ENCODE results near the gene OLFM1. TPM values are rescaled to one million over a fixed set of nuclear protein-coding genes. Genes with fewer than 3 reads are reported as not detected.

The OLFM1 gene
- polyA plus RNA-seq, 1 donor: 29.3 TPM

- H3K27ac ChIP-seq (ENCODE audit: low read length): no peak overlapping the region
- no peaks in the 10 kb centered on the region for H3K4me1 ChIP-seq (ENCODE audit: control insufficient read depth, insufficient read depth, low read length)
- no peaks in the 10 kb centered on the region for H3K36me3 ChIP-seq (ENCODE audit: control insufficient read depth, insufficient read depth, low read length)
- WGBS (ENCODE audit: insufficient coverage, low lambda C conversion rate): no CpG with 5 or more reads among the region's 10 CpGs
- DNase-seq: no peak
- H3K9me3 ChIP-seq (ENCODE audit: control insufficient read depth, low read depth, low read length): no peaks in the 10 kb centered on the region
- no peaks in the 10 kb centered on the region for H3K27me3 ChIP-seq (ENCODE audit: control insufficient read depth, insufficient read depth, low read length)
- H3K4me3 ChIP-seq (ENCODE audit: low read length): no peak overlapping the region
These were observed 13.4 kb downstream of the OLFM1 start for GRCh38 chr9:135100725-135101410.

- Histone ChIP-seq H3K27me3 (ENCODE audit: control insufficient read depth, insufficient read depth, low read length) (no peaks in the 10 kb centered on the region), H3K36me3 (ENCODE audit: control insufficient read depth, insufficient read depth, low read length) (no peaks in the 10 kb centered on the region), H3K27ac (ENCODE audit: low read length) (no peak overlapping the region), H3K9me3 (ENCODE audit: control insufficient read depth, low read depth, low read length) (no peaks in the 10 kb centered on the region), H3K4me1 (ENCODE audit: control insufficient read depth, insufficient read depth, low read length) (no peaks in the 10 kb centered on the region), H3K4me3 (ENCODE audit: low read length) (no peak overlapping the region)
- DNase-seq: no peak
- WGBS (ENCODE audit: insufficient coverage, low lambda C conversion rate): no CpG with 5 or more reads among the region's 11 CpGs
These were observed 14.0 kb downstream of the OLFM1 start for GRCh38 chr9:135101486-135101885.

- H3K27ac ChIP-seq (ENCODE audit: low read length): no peak overlapping the region
- no CpG with 5 or more reads among the region's 8 CpGs for WGBS (ENCODE audit: insufficient coverage, low lambda C conversion rate)
- H3K27me3 ChIP-seq (ENCODE audit: control insufficient read depth, insufficient read depth, low read length): peaks cover 3% of the 10 kb centered on the region
- no peaks in the 10 kb centered on the region for H3K36me3 ChIP-seq (ENCODE audit: control insufficient read depth, insufficient read depth, low read length)
- no peak for DNase-seq
- H3K9me3 ChIP-seq (ENCODE audit: control insufficient read depth, low read depth, low read length): no peaks in the 10 kb centered on the region
- no peaks in the 10 kb centered on the region for H3K4me1 ChIP-seq (ENCODE audit: control insufficient read depth, insufficient read depth, low read length)
- no peak overlapping the region for H3K4me3 ChIP-seq (ENCODE audit: low read length)
These were observed 14.5 kb downstream of the OLFM1 start for GRCh38 chr9:135101926-135102325.

GRCh38 chr9:135102331-135102730 lies 14.9 kb downstream of the OLFM1 start:
- no peak overlapping the region for H3K4me3 ChIP-seq (ENCODE audit: low read length)
- no peak overlapping the region for H3K27ac ChIP-seq (ENCODE audit: low read length)
- no peaks in the 10 kb centered on the region for H3K36me3 ChIP-seq (ENCODE audit: control insufficient read depth, insufficient read depth, low read length)
- H3K4me1 ChIP-seq (ENCODE audit: control insufficient read depth, insufficient read depth, low read length): no peaks in the 10 kb centered on the region
- H3K27me3 ChIP-seq (ENCODE audit: control insufficient read depth, insufficient read depth, low read length): peaks cover 3% of the 10 kb centered on the region
- DNase-seq: no peak
- WGBS (ENCODE audit: insufficient coverage, low lambda C conversion rate): no CpG with 5 or more reads among the region's 12 CpGs
- H3K9me3 ChIP-seq (ENCODE audit: control insufficient read depth, low read depth, low read length): no peaks in the 10 kb centered on the region

- Histone ChIP-seq H3K27ac (ENCODE audit: low read length) (no peak overlapping the region), H3K9me3 (ENCODE audit: control insufficient read depth, low read depth, low read length) (no peaks in the 10 kb centered on the region)
These were observed 15.6 kb downstream of the OLFM1 start for GRCh38 chr9:135103001-135103446.

GRCh38 chr9:135103931-135104639 lies 16.6 kb downstream of the OLFM1 start:
- no CpG with 5 or more reads among the region's 28 CpGs for WGBS (ENCODE audit: insufficient coverage, low lambda C conversion rate)
- no peaks in the 10 kb centered on the region for H3K9me3 ChIP-seq (ENCODE audit: control insufficient read depth, low read depth, low read length)
- DNase-seq: no peak
- no peak overlapping the region for H3K27ac ChIP-seq (ENCODE audit: low read length)
- H3K27me3 ChIP-seq (ENCODE audit: control insufficient read depth, insufficient read depth, low read length): peaks cover 17% of the 10 kb centered on the region
- no peak overlapping the region for H3K4me3 ChIP-seq (ENCODE audit: low read length)
- H3K36me3 ChIP-seq (ENCODE audit: control insufficient read depth, insufficient read depth, low read length): no peaks in the 10 kb centered on the region
- no peaks in the 10 kb centered on the region for H3K4me1 ChIP-seq (ENCODE audit: control insufficient read depth, insufficient read depth, low read length)

More at GRCh38 chr9:135103001-135103446, 15.6 kb downstream of the OLFM1 start:
- no CpG with 5 or more reads among the region's 9 CpGs for WGBS (ENCODE audit: insufficient coverage, low lambda C conversion rate)
- Histone ChIP-seq H3K4me3 (ENCODE audit: low read length) (no peak overlapping the region), H3K36me3 (ENCODE audit: control insufficient read depth, insufficient read depth, low read length) (no peaks in the 10 kb centered on the region), H3K27me3 (ENCODE audit: control insufficient read depth, insufficient read depth, low read length) (peaks cover 9% of the 10 kb centered on the region), H3K4me1 (ENCODE audit: control insufficient read depth, insufficient read depth, low read length) (no peaks in the 10 kb centered on the region)
- no peak for DNase-seq

GRCh38 chr9:135104761-135105160 lies 17.3 kb downstream of the OLFM1 start:
- Histone ChIP-seq H3K4me3 (ENCODE audit: low read length) (no peak overlapping the region), H3K9me3 (ENCODE audit: control insufficient read depth, low read depth, low read length) (no peaks in the 10 kb centered on the region), H3K4me1 (ENCODE audit: control insufficient read depth, insufficient read depth, low read length) (no peaks in the 10 kb centered on the region), H3K27ac (ENCODE audit: low read length) (no peak overlapping the region), H3K36me3 (ENCODE audit: control insufficient read depth, insufficient read depth, low read length) (no peaks in the 10 kb centered on the region), H3K27me3 (ENCODE audit: control insufficient read depth, insufficient read depth, low read length) (peaks cover 24% of the 10 kb centered on the region)
- no peak for DNase-seq
- WGBS (ENCODE audit: insufficient coverage, low lambda C conversion rate): no CpG with 5 or more reads among the region's 12 CpGs

- Histone ChIP-seq H3K9me3 (ENCODE audit: control insufficient read depth, low read depth, low read length) (no peaks in the 10 kb centered on the region), H3K36me3 (ENCODE audit: control insufficient read depth, insufficient read depth, low read length) (no peaks in the 10 kb centered on the region), H3K27ac (ENCODE audit: low read length) (no peak overlapping the region), H3K4me1 (ENCODE audit: control insufficient read depth, insufficient read depth, low read length) (no peaks in the 10 kb centered on the region), H3K27me3 (ENCODE audit: control insufficient read depth, insufficient read depth, low read length) (peaks cover 27% of the 10 kb centered on the region), H3K4me3 (ENCODE audit: low read length) (no peak overlapping the region)
- DNase-seq: no peak
- WGBS (ENCODE audit: insufficient coverage, low lambda C conversion rate): no CpG with 5 or more reads among the region's 31 CpGs
These were observed 17.8 kb downstream of the OLFM1 start for GRCh38 chr9:135105211-135105745.

GRCh38 chr9:135105938-135106491 lies 18.5 kb downstream of the OLFM1 start:
- Histone ChIP-seq H3K4me3 (ENCODE audit: low read length) (no peak overlapping the region), H3K36me3 (ENCODE audit: control insufficient read depth, insufficient read depth, low read length) (no peaks in the 10 kb centered on the region), H3K9me3 (ENCODE audit: control insufficient read depth, low read depth, low read length) (no peaks in the 10 kb centered on the region), H3K27ac (ENCODE audit: low read length) (no peak overlapping the region), H3K27me3 (ENCODE audit: control insufficient read depth, insufficient read depth, low read length) (peaks cover 31% of the 10 kb centered on the region), H3K4me1 (ENCODE audit: control insufficient read depth, insufficient read depth, low read length) (no peaks in the 10 kb centered on the region)
- no CpG with 5 or more reads among the region's 21 CpGs for WGBS (ENCODE audit: insufficient coverage, low lambda C conversion rate)
- no peak for DNase-seq

- Histone ChIP-seq H3K9me3 (ENCODE audit: control insufficient read depth, low read depth, low read length) (no peaks in the 10 kb centered on the region), H3K36me3 (ENCODE audit: control insufficient read depth, insufficient read depth, low read length) (no peaks in the 10 kb centered on the region), H3K27ac (ENCODE audit: low read length) (no peak overlapping the region), H3K27me3 (ENCODE audit: control insufficient read depth, insufficient read depth, low read length) (peaks cover 31% of the 10 kb centered on the region), H3K4me3 (ENCODE audit: low read length) (no peak overlapping the region), H3K4me1 (ENCODE audit: control insufficient read depth, insufficient read depth, low read length) (no peaks in the 10 kb centered on the region)
- WGBS (ENCODE audit: insufficient coverage, low lambda C conversion rate): no CpG with 5 or more reads among the region's 29 CpGs
- no peak for DNase-seq
These were observed 19.2 kb downstream of the OLFM1 start for GRCh38 chr9:135106551-135107270.

Measured in large intestine (tissue), 3 donors.